Muscle of back (tissue), 11 donors: Measurements from ENCODE around the gene JARID2. TPM values are rescaled to one million over a fixed set of nuclear protein-coding genes. Genes with fewer than 3 reads are reported as not detected.

ENCODE experiments used
- DNase-seq, 3 donors: peaks; one replicate each; pipeline versions ENCODE4 v3.0.0 to v3.0.0-alpha.2; 2013
- polyA plus RNA-seq, 10 donors: library from polyadenylated mRNA; unstranded; fragments of 120-200 nt; gene quantifications; one replicate each; pipeline ENCODE4 v1.2.1, GENCODE V29; 2013; ENCODE audit not compliant: insufficient read length in 10 of 10

The JARID2 gene
- polyA plus RNA-seq, 10 donors = 11.6 to 15.4 (median 14.2) TPM

DNA sequence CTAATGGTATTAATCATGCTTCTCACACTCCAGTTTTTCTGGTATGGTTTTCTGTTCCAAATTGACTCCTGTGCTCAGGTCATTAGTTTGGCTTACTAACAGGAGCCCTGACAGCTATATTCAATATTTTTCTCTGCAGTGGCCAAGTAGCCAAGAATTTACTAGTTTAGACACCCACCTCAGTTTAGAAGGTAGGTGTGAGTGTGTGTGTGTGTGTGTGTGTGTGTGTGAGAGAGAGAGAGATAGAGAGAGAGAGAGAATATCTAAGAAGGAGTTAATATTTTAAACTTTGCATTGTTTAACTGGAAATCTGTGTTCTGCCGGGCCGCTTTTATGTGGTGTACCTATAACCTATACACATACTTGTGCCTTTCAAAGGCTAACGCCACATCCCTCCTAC lies 18.5 kb downstream of the JARID2 start:
- no peak for DNase-seq

GRCh38 chr6:15264902-15265761 lies 19.3 kb downstream of the JARID2 start:
- DNase-seq = peak; percentile 75 to 93 (median 82)

DNA sequence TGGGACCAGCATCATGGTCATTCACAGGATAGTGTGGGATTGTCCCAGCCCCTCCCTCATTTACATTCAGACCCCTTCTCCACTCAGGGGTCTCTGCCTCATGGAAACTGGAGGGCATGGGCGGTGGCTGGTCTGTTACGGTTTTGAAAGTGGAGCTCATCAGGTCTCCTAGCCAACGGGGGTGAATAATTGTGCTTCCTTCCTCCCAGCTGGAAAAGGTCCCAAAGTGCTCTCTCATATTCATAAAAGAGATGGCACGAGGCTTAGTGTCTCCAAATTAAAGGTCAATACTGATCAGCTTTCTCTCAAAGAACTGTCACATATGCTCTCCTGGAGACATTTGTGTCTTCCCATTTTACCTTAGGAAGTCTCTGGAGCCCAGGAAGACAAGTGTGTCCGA lies 19.9 kb downstream of the JARID2 start:
- no peak for DNase-seq

GRCh38 chr6:15266423-15266996 lies 20.6 kb downstream of the JARID2 start:
- DNase-seq = peak in 1 of 3 donors; percentile 59

- no peak for DNase-seq
Measured at GRCh38 chr6:15267221-15267620, 21.4 kb downstream of the JARID2 start.

DNA sequence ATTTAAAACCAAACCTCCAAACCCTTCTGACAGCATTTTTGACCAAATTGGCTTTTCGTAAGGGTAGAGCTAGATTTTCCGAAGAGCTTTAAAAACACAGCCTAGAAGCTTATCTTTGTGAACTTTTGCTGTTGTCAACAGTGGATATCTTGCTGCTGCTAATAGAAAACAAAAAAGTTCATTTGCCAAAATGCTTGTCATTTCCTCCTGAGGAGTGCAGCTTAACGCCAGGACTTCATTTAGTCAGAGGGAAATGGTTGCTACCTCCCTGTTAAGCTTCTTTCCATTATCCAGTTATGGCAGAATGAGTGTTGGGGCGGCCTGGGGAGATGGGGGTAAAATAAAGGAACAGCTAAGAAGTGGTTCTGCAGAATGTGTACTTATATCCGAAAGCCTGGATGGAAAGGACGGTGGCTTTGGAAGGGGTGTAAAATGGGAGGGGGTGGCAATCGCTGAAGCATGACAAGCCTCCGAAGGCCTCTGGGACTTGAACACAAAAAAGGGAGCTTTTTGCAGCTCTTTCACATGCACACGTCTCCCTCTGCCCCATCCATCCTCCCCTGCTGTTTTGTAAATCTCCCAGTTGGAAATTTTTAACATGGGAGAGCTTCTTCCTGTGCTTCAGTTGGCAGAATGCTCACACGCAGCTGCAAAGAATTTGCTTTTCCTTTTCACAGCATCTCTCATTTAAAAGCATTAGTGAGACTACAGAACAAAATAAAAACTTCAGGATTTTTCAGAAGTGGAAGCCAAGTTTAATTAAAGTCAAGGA lies 22.5 kb downstream of the JARID2 start:
- peak in 1 of 3 donors; percentile 77 for DNase-seq

DNA sequence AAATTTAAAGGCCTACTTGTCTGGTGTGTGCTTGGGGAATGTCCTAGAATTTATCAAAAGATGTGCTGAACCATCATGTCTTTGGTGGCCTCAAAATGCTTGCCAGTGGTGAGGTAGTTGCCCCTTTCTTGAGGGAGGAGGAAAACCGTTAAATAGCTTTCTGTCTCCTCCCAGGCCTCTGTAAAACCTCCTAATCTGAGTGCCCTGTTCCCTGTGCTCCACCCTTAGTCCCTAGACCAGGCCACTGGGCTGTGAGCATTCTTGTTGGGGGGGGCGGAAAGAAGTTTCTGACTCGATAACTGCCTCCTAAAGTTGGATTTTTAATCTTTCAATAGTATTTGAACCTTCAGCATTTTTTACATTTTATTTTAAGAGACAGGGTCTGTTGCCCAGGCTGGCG lies 23.1 kb downstream of the JARID2 start:
- DNase-seq = no peak

- DNase-seq = no peak
Measured at GRCh38 chr6:15269619-15270018, 23.8 kb downstream of the JARID2 start.

DNA sequence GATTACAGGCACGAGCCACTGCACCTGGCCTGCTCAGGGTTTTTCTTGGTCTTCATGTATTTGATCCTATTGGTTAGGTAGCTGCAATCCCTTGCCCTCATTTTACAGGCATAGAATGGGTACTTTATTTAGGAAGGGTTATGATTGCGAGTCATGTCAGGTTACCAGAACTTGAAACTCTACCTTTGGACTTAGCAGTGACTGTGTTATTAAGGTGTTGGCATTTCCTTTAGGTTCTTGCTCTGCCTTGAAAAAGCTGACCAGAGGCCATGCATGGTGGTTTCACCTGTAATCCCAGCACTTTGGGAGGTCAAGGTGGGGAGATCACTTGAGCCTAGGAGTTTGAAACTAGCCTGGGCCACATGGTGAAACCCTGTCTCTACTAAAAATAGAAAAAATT lies 24.5 kb downstream of the JARID2 start:
- no peak for DNase-seq

DNA sequence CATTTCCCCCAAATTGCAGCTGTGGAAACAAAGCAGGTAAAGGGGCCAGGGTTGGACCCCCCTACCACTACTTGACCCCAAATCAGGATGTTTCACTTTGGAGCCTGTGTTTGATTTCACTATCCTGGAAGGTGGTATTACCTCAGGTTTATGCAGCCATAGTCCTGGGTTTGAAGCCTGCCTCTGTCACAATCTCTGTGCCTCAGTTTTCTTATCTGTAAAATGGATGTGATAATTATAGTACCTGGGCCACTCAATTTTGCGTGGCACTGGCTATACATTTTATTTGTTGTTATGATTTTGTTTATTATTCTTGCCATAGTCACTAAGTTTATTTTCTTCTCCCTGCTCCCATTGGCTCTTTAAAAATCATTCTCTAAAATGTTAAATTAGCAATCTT lies 26.7 kb downstream of the JARID2 start:
- no peak for DNase-seq

- no peak for DNase-seq
Measured at GRCh38 chr6:15274692-15275387, 29.0 kb downstream of the JARID2 start.

GRCh38 chr6:15276036-15276985 lies 30.4 kb downstream of the JARID2 start:
- peak in 1 of 3 donors; percentile 52 for DNase-seq

- DNase-seq = no peak
Measured at GRCh38 chr6:15279047-15279661, 33.3 kb downstream of the JARID2 start.

- peak; percentile 59 to 86 (median 76) for DNase-seq
Measured at GRCh38 chr6:15280028-15280427, 34.2 kb downstream of the JARID2 start.

DNA sequence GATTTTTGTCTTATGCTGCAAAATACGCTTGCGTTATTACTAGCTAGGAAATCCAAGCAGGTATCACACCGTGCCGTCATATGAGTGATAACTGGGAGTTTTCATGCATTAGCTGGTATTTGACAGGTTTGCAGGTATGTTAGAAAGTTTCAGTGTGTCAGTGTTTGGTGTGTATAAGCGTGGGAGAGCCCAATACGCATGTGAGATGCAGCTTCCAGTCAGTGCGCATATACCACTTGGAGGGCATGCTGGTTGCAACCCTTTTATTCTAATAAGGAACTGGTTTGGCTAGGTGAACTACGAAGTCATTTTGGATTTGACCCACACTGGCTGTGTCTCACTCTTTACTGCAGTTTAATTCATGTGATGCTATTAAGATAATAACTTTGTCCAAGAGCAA lies 35.1 kb downstream of the JARID2 start:
- DNase-seq = no peak

GRCh38 chr6:15282334-15282733 lies 36.5 kb downstream of the JARID2 start:
- no peak for DNase-seq

DNA sequence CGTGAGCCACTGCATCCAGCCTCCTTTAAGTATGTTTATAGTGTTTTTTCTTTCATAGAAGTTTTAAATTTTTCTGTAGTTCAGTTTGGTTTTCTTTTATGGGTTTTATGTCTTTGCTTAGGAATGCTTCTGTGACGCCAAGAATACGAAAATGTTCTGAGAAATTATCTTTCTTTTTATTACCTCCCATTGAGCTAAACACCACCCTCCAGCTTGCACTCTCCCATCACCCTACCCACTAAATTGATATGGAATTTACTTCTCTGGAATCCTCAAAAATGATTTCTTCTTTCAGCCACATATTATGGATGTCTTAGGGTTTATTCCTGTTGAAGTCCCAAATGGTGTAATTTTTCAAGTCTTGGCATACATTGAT lies 38.1 kb downstream of the JARID2 start:
- DNase-seq = peak in 1 of 3 donors; percentile 54

GRCh38 chr6:15284743-15285142 lies 38.9 kb downstream of the JARID2 start:
- DNase-seq = no peak

GRCh38 chr6:15285682-15286294 lies 39.9 kb downstream of the JARID2 start:
- DNase-seq = no peak
